Stimulated activated CD4-positive, alpha-beta T cell treated with anti-CD3 and anti-CD28 coated beads, Interleukin-1b, Interleukin-23, amount 100 ng/mL, for 4 hours (primary cell): ENCODE measurements around the gene PURB.
"Not testable (repeated sequence)": the region's sequence is repeated elsewhere in the genome, so short reads cannot be mapped to it uniquely, and the experiment has no call there.

Experiments used
- DNase-seq, 2 donors: peaks; one replicate each; pipeline ENCODE4 v3.0.0-alpha.2; 2020; ENCODE audit warnings: low read depth in 2 of 2

The PURB gene

DNA sequence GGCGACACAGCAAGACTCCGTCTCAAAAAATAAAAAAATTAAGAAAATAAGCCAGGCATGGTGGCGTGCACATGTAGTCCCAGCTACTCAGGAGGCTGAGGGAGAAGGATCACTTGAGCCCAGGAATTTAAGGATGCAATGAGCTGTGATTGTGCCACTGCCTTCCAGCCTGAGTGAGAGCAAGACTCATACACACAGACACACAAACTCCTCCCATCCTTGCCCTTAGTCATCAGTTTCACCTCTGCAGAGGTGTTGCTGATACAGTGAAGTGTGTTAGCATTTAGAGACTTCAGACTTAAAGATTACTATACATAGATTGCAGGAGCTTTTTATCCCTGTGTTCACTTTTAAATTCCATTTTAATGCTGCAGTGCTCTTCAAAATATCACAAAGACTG, 31.9 kb downstream of the PURB start:
- no peak for DNase-seq

DNA sequence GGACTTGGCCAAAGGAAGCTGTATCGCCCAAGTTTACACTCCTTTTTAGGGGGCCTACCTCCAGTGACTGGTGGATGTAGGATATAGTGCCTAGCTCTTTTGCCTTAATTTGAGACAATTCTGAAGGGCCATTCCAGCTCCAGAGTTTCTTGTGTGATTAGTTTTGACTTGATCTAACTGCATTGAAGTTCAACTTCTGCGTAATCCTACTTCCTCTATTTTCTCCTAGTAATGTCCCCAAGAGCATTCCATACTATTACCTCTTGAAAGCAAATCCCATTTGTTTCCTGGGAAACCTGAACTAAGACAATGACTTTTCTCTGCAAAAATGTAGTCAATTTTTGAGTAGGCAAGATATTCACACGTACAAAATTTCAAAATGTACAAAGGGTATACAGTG, 32.7 kb downstream of the PURB start:
- no peak for DNase-seq

DNA sequence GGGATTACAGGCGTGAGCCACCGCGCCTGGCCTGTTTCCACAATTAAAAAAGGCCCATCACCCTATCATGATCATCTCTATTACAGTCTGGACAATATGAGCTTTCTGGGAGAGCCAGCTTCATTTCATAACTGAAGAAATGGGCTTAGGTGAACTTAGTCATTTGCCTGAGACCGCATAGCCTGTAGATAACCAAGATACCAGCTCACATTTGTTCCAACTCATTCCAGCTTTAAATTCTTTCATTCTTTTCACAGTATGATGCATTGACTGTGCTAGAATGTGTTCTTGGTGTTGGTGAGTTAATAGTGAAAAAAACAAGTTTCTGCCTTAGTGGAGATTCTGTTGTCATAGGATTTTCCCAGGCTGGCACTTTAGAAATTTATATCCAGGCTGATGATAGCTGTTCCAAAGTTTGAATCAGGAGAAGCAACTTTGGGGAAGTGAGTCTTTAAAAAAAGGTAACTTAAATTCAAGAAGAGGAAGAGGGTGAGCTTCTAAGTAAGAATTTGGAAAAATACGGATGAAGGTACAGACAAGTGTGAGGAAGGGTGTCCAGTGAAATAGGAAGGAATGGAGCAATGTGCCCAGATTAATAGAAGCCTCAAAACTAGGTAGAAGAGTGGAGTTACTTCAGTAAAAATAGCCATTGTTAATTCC, 35.3 kb downstream of the PURB start:
- no peak for DNase-seq

DNA sequence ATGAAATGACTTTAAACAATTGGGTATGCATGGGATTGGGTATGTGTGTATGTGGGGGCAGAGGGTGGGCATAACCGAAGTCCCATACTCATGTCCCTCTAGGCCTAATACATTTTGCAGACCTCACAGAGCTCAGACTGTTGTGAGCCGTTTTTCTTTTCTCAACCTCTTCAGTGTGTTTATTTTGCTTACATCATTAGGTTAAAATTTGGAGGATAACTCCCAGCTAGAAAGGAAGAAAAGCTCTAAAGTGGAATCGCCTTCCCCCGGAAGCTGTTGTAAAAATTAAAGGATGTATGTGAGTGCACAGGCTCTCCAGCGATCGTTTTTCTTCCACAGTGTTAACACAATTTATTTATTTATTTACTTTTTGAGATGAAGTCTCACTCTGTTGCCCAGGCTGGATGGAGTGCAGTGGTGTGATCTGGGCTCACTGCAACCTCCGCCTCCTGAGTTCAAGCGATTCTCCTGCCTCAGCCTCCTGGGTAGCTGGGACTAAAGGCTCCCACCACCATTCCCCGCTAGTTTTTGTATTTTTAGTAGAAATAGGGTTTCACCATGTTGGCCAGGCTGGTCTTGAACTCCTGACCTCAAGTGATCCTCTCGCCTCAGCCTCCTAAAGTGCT, 36.0 kb downstream of the PURB start:
- no peak for DNase-seq

DNA sequence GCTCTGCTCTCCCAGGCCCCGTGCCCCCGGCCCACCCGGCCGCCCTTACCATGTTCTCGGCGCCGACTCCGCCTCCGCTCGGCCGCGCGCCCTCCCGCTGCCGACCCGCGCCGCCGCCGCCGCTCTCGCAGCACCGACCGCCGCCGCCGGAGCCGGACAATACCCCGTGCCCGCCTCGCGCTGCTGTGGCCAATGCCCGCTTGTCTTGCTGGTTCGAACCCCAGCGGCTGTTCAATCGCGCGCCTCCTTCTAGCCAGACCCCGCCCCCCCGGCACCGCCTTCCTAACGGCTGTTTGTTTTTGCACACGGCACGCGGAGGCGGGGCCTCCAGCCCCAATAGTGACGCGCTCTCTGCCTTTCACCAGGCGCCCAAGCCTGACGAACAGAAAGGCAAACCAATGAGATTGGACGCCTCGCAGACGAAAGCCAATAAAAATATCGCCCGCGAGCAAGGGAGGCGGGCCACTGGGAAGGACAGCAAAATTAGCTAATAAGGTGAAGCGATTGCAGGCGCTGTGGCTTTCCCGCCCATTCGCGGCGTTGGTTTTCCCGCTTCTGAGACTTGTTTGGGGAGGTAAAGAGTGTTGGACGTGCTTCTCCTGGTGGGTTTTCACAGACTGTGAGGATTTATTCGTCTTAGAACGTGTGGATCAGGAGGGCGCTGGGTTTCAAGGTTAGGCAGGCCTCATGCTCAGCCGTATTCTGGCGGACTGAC, 37.3 kb downstream of the PURB start, which contains the start of gene H2AZ2:
H2AZ2 (minus strand) TSS at position 168 of the 715 bp plus-strand sequence; CDS start at position 52, 116 bp downstream.
- DNase-seq, result peak; percentile 100

DNA sequence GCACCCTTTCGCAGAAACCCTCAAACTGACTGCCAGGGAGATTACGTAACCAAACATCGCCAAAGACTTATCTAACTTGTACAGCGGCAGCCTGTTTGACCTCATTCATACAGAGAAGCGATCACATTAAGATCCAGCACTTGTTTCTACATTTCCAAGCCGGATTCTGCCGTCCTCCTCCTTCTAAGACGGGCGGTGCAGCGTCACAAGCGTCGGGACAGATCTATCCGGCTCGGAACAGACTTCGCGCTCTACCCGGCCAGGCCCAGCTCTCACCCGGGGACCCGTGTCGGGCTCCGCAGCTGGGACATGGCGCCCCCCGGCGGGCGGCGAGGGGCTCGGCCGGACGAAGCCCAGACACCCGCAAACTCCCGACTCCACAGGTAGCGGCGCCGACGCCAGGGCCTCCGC, 37.8 kb downstream of the PURB start:
- DNase-seq, result peak; percentile 77

DNA sequence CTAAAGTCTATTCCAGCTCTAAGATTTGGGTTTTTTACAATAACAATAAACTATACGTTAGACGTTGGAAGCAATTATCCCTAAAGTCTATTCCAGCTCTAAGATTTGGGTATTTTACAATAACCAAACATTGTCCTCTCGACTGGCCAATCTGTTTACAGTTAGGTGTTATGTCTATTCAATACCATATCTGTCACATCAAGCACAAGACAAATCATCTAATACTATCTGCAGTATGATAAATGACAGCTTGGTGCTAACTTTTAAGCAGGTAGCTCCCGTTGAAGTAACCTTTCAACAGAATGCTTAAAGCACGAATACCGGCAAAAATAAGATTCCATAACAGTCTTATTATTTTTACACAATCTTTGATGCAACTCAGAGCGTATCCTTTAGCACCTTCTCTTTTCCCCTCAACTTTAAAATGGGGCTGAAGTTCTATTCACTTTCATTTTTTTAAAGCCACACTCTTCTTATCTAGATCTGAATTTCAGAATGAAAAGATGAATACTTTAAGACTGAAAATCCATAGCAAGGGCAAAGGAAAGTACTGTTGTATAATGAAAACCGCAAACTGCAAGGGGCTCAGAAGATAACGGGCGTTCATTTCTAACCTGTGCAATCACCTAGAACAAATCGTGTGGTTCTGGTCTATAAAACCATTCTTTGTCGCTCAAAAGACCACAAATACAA, 38.4 kb downstream of the PURB start:
- DNase-seq, result no peak

DNA sequence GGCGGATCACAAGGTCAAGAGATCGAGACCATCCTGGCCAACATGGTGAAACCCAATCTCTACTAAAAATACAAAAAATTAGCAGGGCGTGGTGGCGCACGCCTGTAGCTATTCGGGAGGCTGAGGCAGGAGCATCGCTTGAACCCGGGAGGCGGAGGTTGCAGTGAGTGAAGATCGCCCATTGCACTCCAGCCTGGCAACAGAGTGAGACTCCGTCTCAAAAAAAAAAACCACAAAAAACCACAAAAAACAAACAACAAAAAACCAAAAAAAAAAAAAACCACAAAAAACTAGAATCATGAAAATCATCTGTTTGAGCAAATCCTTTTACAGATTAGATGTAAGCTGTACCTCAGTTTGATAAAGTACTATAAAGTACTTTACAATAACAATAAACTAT, 38.9 kb downstream of the PURB start:
- DNase-seq, result not testable (repeated sequence)

DNA sequence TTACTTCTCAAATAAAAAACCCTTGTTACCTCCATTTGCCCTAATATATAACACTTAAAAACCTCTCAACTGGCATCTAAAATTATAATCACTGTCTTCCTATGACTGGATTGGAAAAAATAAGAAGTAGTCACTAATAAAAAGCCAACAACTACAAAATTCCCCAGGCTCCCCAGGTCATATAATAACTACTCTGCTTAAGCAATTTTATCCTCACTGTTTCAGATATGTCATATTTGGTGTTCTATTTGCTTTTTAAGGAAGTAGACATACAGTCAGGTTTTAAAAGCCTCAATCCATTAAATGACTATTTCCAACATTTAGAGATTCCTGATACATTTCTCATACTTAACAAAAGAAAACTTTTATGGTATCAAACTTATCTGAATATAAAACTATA, 39.9 kb downstream of the PURB start:
- DNase-seq, result no peak

DNA sequence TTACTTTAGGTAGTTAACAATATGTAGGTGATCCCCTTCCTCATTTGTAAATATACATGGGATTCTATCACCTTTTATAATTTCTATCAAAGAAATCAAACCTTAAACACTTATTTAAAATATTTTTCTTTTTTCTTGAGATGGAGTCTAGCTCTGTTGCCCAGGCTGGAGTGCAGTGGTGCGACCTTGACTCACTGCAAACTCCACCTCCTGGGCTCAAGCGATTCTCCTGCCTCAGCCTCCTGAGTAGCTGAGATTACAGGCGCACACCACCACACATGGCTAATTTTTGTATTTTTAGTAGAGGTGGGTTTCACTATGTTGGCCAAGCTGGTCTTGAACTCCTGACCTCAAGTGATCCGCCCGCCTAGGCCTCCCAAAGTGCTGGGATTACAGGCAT, 41.9 kb downstream of the PURB start:
- not testable (repeated sequence) for DNase-seq

DNA sequence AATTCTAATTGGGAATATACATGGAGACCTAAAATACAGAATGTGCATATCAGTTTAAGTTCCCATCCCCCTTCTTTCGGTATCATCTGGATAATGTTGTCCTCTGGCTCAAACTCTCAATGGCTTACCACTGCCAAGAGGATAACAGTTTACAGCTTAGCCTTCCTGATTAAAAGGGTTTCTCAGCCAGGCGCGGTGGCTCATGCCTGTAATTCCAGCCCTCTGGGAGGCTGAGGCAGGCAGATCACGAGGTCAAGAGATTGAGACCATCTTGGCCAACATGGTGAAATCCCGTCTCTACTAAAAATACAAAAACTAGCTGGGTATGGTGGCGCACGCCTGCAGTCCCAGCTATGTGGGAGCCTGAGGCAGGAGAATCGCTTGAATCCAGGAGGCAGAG, 42.7 kb downstream of the PURB start:
- DNase-seq, result not testable (repeated sequence)

DNA sequence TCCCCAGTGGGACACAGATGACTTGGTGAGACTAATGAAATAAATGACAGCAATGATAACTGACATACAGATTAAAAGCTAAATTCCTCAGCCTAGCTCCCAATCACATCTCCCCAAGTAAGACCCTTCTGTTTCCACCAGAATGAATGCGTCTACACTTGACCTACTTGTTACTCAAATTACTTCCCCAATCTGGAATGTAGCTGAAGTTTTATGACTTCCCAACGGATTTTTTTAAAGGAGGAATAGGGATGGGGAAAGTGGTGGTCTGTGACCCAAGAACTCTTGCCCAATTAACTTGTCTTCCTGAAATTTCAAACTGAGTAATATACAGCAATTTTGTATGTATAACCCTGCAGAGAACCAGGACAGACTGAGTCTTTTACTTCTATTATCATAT, 46.6 kb downstream of the PURB start:
- DNase-seq, result no peak

DNA sequence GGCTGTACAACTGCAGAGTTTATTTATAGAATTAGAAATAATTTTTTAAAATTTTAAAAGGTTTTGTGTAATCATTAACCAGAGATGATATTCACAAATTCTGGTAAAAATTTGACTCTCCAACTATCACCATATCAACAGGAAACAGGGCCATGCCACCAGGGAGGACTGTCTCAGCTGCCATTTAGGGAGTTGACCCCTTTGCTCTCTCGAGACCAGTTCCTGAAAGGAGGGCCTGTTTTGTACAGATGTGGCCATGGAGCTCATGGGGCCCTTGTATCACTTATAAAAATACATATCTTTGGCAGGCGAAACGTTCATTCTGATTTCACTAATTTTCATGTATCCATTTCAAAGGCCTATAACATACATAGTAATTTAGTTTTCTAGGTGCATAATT, 57.8 kb downstream of the PURB start:
- DNase-seq, result no peak
